AG04449 (cell line): ENCODE data around the gene TRPV4.
"Not testable (repeated sequence)": the region's sequence is repeated elsewhere in the genome, so short reads cannot be mapped to it uniquely, and the experiment has no call there.

Experiments used
- CTCF ChIA-PET: fragments of 350-600 bp; formaldehyde crosslinking; extraction: SDS; loops from one replicate; lab custom pipeline; 2021; ENCODE audit warnings: antibody characterized with exemption; lab: Yijun Ruan, JAX
- POLR2A ChIA-PET: fragments of 400-600, 350-600 bp; formaldehyde crosslinking; extraction: SDS; loops from one replicate; lab custom pipeline; 2020; ENCODE audit warnings: antibody characterized with exemption, inconsistent platforms; lab: Yijun Ruan, JAX
- DNase-seq: peaks from one replicate; pipeline ENCODE4 v3.0.0-alpha.2; 2010; ENCODE audit warnings: low read depth, low spot score
- H3K4me3 ChIP-seq: 2 replicates; pipeline ENCODE4 v1.5.1; 2011; ENCODE audit warnings: low read depth, mild to moderate bottlenecking, control low read depth, low read length
- CTCF ChIP-seq: IDR thresholded peaks from one replicate; pipeline ENCODE4 v1.5.1; 2011; ENCODE audit warnings: mild to moderate bottlenecking, moderate library complexity, low read length, control low read depth, inconsistent platforms; ENCODE audit not compliant: insufficient read depth; ENCODE audit errors: missing control alignments

Gene TRPV4

DNA sequence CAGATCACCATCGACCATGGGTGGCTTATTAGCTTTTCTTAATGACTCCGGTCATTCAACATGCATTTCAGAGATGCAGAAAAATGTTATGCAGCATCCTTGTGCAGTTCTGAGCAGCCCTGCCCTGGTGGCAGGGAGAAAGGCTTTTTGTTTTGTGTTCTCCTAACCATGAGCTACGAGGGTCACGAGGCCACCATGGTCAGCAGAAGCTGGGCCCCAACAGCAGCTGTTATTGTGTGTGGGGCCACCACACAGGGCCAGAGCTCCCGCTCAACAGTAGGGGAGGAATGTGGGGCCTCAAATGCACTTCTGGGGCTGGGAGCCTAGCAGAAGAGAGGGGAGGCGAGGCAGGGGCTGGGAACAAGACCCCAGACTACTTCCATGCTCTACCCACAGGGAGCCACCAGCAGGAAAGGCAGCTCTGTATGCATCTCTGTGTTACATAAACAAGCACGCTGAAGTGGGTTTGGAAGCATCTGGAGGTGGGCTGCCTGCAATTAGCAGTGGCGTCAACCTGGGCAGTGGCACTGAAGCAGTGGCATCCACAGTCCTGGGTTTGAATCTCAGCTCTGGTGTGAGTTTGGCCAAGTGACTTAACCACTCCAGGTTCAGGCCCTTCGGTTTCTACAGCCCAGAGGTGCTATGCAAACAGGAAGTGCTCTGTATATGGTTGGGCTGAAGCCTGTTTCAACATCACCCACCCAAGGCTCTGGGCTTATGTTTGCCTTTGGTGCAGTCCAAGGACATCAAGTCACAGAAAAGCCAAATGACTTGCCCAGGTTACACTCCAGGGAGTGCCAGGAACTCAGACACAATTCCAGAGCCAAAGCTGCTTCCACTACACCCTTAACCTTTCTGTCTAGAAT is 30.9 kb upstream of the TRPV4 start:
- POLR2A ChIA-PET = interaction anchor here (1.5 kb wide), 1 partner anchor 24 kb away, joined by 3 read pairs; no protein-coding TSS in a partner anchor
- CTCF ChIA-PET = interaction anchor here (1.0 to 7.3 kb wide), 7 partner anchors 9 to 63 kb away, joined by 3 to 76 read pairs (median 4); no protein-coding TSS in a partner anchor
- DNase-seq = no peak
- TF ChIP-seq CTCF = no peak
- no peak overlapping the region for H3K4me3 ChIP-seq

GRCh38 chr12:109862491-109862890 is 29.3 kb upstream of the TRPV4 start:
- CTCF ChIA-PET = interaction anchor here (7.3 kb wide), 1 partner anchor 7 kb away, joined by 76 read pairs; no protein-coding TSS in a partner anchor
- DNase-seq, H3K4me3 ChIP-seq, POLR2A ChIA-PET: not testable (repeated sequence)

DNA sequence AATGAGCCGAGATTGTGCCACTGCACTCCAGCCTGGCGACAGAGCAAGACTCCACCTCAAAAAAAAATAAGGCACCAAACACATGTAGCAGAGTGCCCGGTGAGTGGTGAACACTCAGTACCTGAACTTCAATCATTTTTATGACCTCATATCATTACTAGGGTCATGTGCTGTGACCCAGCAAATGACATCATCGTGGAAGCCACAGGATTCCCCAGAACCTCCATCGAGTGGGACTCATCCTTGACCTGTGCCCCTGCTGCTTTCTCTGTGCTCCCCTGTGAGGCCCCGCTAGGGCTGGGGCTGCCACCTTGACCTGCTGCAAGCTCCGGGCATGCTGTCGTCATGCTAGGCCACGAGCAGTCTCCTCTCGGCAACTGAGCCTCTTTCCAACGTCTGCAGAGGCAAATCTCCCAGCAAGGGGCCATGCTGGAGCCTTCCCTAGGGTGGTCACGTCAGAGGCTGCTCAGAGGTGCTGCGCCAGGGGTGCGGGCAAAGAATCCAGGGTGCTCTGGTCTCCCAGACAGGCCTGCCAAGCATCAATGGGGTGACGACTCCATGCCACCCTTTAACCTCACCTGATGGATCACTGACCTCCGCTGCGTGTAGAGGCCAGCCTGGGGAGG is 28.6 kb upstream of the TRPV4 start:
- ChIA-PET POLR2A (no interaction called here), CTCF (interaction anchor here (0.6 to 7.3 kb wide), 4 partner anchors 7 to 18 kb away, joined by 3 to 76 read pairs (median 32); no protein-coding TSS in a partner anchor)
- DNase-seq = no peak
- no peak for TF ChIP-seq CTCF
- no peak overlapping the region for H3K4me3 ChIP-seq

- ChIA-PET POLR2A (no interaction called here), CTCF (interaction anchor here (1.1 to 5.8 kb wide), 4 partner anchors 8 to 55 kb away, joined by 3 to 57 read pairs (median 4); no protein-coding TSS in a partner anchor)
- H3K4me3 ChIP-seq = no peak overlapping the region
- no peak for DNase-seq
- TF ChIP-seq CTCF = no peak
Measured at GRCh38 chr12:109860977-109861376, 27.8 kb upstream of the TRPV4 start.

- ChIA-PET POLR2A (no interaction called here), CTCF (interaction anchor here (0.7 to 11.0 kb wide), 7 partner anchors 7 to 71 kb away, joined by 3 to 159 read pairs (median 7); no protein-coding TSS in a partner anchor)
- TF ChIP-seq CTCF = no peak
Measured at GRCh38 chr12:109858764-109859163, 25.6 kb upstream of the TRPV4 start.

GRCh38 chr12:109857715-109858114 is 24.5 kb upstream of the TRPV4 start:
- DNase-seq = no peak
- ChIA-PET CTCF (interaction anchor here (1.2 to 11.0 kb wide), 5 partner anchors 8 to 73 kb away, joined by 3 to 159 read pairs (median 57); partner anchors contain the start of gene TRPV4), POLR2A (no interaction called here)
- H3K4me3 ChIP-seq = no peak overlapping the region
- TF ChIP-seq CTCF = no peak

More at GRCh38 chr12:109858764-109859163, 25.6 kb upstream of the TRPV4 start:
- H3K4me3 ChIP-seq = no peak overlapping the region
- DNase-seq = no peak
